ENCODE results near the gene SLC25A23. TPM values are rescaled to one million over a fixed set of nuclear protein-coding genes. Genes with fewer than 3 reads are reported as not detected.

SLC25A23 gene
- total RNA-seq, 1 experiment from 2014 or later = 42.9 TPM

- Histone ChIP-seq H2AK5ac (ENCODE audit: insufficient read length, low read length) (no peak overlapping the region), H3K9ac (ENCODE audit: extremely low read depth, insufficient read length, low read length) (no peak overlapping the region), H2BK5ac (ENCODE audit: insufficient read length, low read length) (no peak overlapping the region), H3K79me1 (ENCODE audit: insufficient read depth, low read depth, low read length, poor library complexity, severe bottlenecking) (no peaks in the 10 kb centered on the region), H3K79me2 (ENCODE audit: insufficient read depth, low read length) (no peaks in the 10 kb centered on the region), H3K23ac (ENCODE audit: insufficient read length, low read depth, low read length) (no peak overlapping the region), H4K5ac (ENCODE audit: insufficient read length, low read depth, low read length) (no peak overlapping the region), H2BK12ac (ENCODE audit: insufficient read length, low read depth, low read length) (no peak overlapping the region), H3K23me2 (ENCODE audit: insufficient read length, low read depth, low read length, poor library complexity, severe bottlenecking) (no peaks in the 10 kb centered on the region), H3T11ph (ENCODE audit: low read length) (no peak overlapping the region), H2BK15ac (ENCODE audit: low read depth, low read length) (no peak overlapping the region), H4K8ac (replicated peaks; ENCODE audit: insufficient read length, low read depth, low read length) (no peak overlapping the region), H4K20me1 (ENCODE audit: control insufficient read depth, insufficient read depth, insufficient read length) (no peaks in the 10 kb centered on the region), H3K4ac (ENCODE audit: low read depth, low read length) (no peak overlapping the region), H3K56ac (ENCODE audit: insufficient read length, low read depth, low read length) (no peak overlapping the region), H2BK120ac (ENCODE audit: low read depth, low read length, poor library complexity, severe bottlenecking) (no peak overlapping the region), H3K4me2 (ENCODE audit: insufficient read depth, insufficient read length, low read length) (no peak overlapping the region), H3K4me1 (ENCODE audit: insufficient read depth, low read length) (no peaks in the 10 kb centered on the region), H3K27me3 (ENCODE audit: insufficient read depth, low read length) (no peaks in the 10 kb centered on the region), H3K18ac (ENCODE audit: insufficient read length, low read depth, low read length) (no peak overlapping the region), H3K14ac (ENCODE audit: insufficient read depth, low read length) (no peak overlapping the region), H4K91ac (ENCODE audit: insufficient read length, low read depth, low read length) (no peak overlapping the region), H3K9me3 (ENCODE audit: control insufficient read depth, low read depth, low read length) (no peaks in the 10 kb centered on the region), H3K27ac (ENCODE audit: insufficient read length, low read depth, low read length) (no peak overlapping the region), H2AFZ (ENCODE audit: low read length) (no peak overlapping the region), H2BK20ac (ENCODE audit: low read depth, low read length, poor library complexity, severe bottlenecking) (no peak overlapping the region)
- WGBS (ENCODE audit: extremely low coverage, insufficient read length, low lambda C conversion rate) = no CpG with 5 or more reads among the region's 11 CpGs
- DNase-seq = no peak
- peaks cover 0 to 5% of the 10 kb centered on the region in 2 experiments; a peak in 1 of 4 replicates for H3K4me1 Mint-ChIP-seq
- H3K4me3 Mint-ChIP-seq = no peak overlapping the region
- no peak overlapping the region for H3K27ac Mint-ChIP-seq
- H3K9me3 Mint-ChIP-seq = no peaks in the 10 kb centered on the region; a peak in 2 of 5 replicates
- no peaks in the 10 kb centered on the region for H3K36me3 Mint-ChIP-seq (ENCODE audit: insufficient read depth in 1 of 3, low read depth in 3 of 3)
- TF ChIP-seq CTCF (conservative IDR thresholded peaks at IDR 0.05) = peak; percentile 19; the same call in 1 of the 3 replicates
- peaks cover 26% of the 10 kb centered on the region for H3K27me3 Mint-ChIP-seq (ENCODE audit: low read depth)
Observed at GRCh38 chr19:6433165-6433564, 26.4 kb downstream of the SLC25A23 start.

All from H9 (cell line).